Measurements from ENCODE around the gene USH1C. TPM values are rescaled to one million over a fixed set of nuclear protein-coding genes. Genes with fewer than 3 reads are reported as not detected.

USH1C gene
- total and polyA plus RNA-seq, 12 donors, result 0.14 to 16.9 (median 0.85) TPM; not detected in 2

GRCh38 chr11:17561526-17561925 lies 17.3 kb upstream of the USH1C start:
- Histone ChIP-seq H3K4me1 (replicated peaks in 1 of 2) (no peaks in the 10 kb centered on the region), H3K27ac (no peak overlapping the region), H3K27me3 (peaks cover 3% of the 10 kb centered on the region), H3K9me3 (replicated peaks in 1 of 3) (no peaks in the 10 kb centered on the region), H3K4me3 (no peak overlapping the region), H3K36me3 (replicated peaks in 1 of 2) (no peaks in the 10 kb centered on the region)
- no peak for TF ChIP-seq POLR2A (IDR thresholded peaks at IDR 0.05)
- TF ChIP-seq, protein P1, sequence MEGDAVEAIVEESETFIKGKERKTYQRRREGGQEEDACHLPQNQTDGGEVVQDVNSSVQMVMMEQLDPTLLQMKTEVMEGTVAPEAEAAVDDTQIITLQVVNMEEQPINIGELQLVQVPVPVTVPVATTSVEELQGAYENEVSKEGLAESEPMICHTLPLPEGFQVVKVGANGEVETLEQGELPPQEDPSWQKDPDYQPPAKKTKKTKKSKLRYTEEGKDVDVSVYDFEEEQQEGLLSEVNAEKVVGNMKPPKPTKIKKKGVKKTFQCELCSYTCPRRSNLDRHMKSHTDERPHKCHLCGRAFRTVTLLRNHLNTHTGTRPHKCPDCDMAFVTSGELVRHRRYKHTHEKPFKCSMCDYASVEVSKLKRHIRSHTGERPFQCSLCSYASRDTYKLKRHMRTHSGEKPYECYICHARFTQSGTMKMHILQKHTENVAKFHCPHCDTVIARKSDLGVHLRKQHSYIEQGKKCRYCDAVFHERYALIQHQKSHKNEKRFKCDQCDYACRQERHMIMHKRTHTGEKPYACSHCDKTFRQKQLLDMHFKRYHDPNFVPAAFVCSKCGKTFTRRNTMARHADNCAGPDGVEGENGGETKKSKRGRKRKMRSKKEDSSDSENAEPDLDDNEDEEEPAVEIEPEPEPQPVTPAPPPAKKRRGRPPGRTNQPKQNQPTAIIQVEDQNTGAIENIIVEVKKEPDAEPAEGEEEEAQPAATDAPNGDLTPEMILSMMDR (IDR thresholded peaks at IDR 0.05), result no peak
- intact Hi-C loops (cut with DNase I), result no loop called here
- DNase-seq, result no peak
- WGBS, 4 donors, result 86 to 94% (median 91%) methylated on average over 6 to 9 of the region's 9 CpGs

DNA sequence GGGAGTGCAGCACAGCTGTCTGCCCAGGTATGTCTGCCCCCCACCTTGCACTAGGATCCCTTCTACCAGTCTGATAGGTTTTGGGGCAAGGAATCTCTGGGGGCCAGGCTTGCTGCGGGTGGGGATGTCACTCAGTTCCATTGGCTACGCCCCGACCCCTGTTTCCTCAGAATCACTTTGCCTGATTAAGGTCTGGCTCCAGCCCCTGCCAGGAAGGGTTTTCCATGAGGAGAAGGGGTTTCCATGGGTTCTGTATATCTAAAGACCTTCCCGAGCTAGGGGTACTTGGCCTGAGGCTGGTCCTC lies 16.8 kb upstream of the USH1C start:
- Histone ChIP-seq H3K27ac (no peak overlapping the region), H3K4me1 (replicated peaks in 1 of 2) (no peaks in the 10 kb centered on the region), H3K27me3 (peaks cover 3% of the 10 kb centered on the region), H3K36me3 (replicated peaks in 1 of 2) (no peaks in the 10 kb centered on the region), H3K9me3 (replicated peaks in 1 of 3) (no peaks in the 10 kb centered on the region), H3K4me3 (no peak overlapping the region)
- TF ChIP-seq, protein P1 (IDR thresholded peaks at IDR 0.05), result no peak
- TF ChIP-seq POLR2A (IDR thresholded peaks at IDR 0.05), result no peak
- intact Hi-C loops (cut with DNase I), result no loop called here
- 85 to 100% (median 89%) methylated on average over 4 of the region's 4 CpGs; no CpG with 5 or more reads in 1 of the 4 donors for WGBS, 4 donors
- no peak for DNase-seq

DNA sequence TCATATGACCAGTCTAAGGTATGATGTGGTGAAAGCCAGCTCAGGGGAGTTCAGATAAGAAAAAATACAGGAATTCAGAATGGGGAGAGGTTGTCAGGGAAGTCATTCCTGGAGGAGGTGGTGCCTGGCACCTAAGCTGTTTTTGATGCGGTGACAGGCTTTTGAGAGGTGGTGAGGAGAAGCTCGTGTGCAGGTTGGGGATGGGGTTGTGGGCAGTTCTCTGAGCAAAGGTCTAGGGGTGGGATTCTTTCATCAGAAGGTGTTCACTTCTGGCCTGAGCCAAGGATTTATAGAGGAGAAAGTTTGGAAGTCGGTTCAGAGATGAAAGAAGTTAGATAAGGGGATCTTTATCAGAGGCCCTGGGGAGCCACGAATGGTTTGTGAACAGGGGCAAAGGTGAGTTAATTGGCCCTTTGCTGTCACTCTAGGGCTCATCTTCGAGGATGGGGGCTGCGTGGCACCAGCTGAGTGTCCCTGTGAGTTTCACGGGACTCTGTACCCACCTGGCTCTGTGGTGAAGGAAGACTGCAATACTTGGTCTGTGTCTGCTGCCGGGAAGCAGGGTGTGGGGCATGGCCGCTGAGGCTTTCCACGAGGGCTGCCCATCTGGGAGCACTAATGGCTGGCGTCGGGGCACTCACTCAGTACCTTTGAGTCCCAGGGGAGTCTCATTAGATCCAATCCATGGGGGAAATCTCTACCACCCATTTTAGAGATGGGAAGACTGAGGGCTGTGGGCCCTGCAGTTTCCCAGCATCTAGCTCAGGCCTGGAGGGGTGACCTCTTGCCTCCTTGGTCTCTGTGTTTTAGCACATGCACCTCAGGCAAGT lies 16.3 kb upstream of the USH1C start:
- Histone ChIP-seq H3K27ac (no peak overlapping the region), H3K9me3 (replicated peaks in 1 of 3) (no peaks in the 10 kb centered on the region), H3K27me3 (peaks cover 3% of the 10 kb centered on the region), H3K4me1 (replicated peaks in 1 of 2) (no peaks in the 10 kb centered on the region), H3K36me3 (replicated peaks in 1 of 2) (no peaks in the 10 kb centered on the region), H3K4me3 (no peak overlapping the region)
- no peak for TF ChIP-seq POLR2A (IDR thresholded peaks at IDR 0.05)
- TF ChIP-seq, protein P1 (IDR thresholded peaks at IDR 0.05), result no peak
- intact Hi-C loops (cut with DNase I), result no loop called here
- DNase-seq, result no peak
- 55 to 67% (median 63%) methylated on average over 10 to 12 of the region's 12 CpGs for WGBS, 4 donors

DNA sequence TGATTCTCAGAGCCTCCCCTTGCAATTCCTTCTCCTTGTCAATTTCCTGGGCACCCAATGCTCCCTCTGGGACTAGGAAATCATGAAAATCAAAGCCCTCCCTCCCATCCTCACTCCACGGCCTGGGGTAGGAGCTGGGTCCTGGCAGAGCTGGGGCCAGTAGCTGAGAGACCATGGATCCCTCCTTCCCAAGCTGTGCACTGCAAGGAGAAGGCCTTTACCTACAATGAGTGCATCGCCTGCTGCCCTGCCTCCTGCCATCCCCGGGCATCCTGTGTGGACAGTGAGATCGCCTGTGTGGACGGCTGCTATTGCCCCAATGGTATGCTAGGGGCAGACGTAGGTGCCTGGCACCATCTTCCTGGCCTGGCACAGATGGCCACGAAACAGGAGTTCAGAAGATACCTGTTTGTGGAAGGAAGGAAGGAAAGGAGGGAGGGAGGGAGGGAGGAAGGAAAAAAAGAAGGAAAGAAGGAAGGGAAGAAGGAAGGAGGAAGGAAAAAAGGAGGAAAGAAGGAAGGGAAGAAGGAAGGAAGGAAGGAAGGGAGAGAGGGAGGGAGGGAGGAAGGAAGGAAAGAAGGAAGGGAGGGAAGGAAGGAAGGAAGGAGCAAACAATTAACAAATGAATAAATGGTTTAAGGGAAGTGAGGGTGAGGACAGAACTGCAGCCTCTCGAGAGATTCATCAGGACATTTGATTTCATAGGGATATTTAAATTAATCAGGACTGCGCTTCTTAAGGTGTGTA lies 15.3 kb upstream of the USH1C start:
- H3K27ac ChIP-seq, result no peak overlapping the region
- H3K27me3 ChIP-seq, result peaks cover 3% of the 10 kb centered on the region
- intact Hi-C loops (cut with DNase I), result no loop called here
- no peak overlapping the region for H3K4me3 ChIP-seq
- H3K9me3 ChIP-seq (replicated peaks in 1 of 3), result no peaks in the 10 kb centered on the region
- 82 to 87% (median 85%) methylated on average over 9 of the region's 9 CpGs for WGBS, 4 donors
- no peak for DNase-seq
- no peak for TF ChIP-seq POLR2A (IDR thresholded peaks at IDR 0.05)
- TF ChIP-seq, protein P1 (IDR thresholded peaks at IDR 0.05), result no peak
- H3K4me1 ChIP-seq (replicated peaks in 1 of 2), result no peaks in the 10 kb centered on the region
- H3K36me3 ChIP-seq (replicated peaks in 1 of 2), result no peaks in the 10 kb centered on the region

Measured in adrenal gland (tissue), 12 donors.